Sigmoid colon (tissue), 3 donors: Measurements from ENCODE around the gene ZNF100.

ENCODE experiments used
- POLR2A ChIP-seq, 2 donors: fragments of 450-650 bp; IDR thresholded peaks; one replicate each; pipeline ENCODE4 v1.6.1; 2016; ENCODE audit warnings: antibody characterized with exemption in 2 of 2, mild to moderate bottlenecking in 2 of 2, moderate library complexity in 2 of 2
- TF ChIP-seq, protein P1 (sequence below), 4 experiments: fragments of 450-650 bp in 3 of 4; fragments of 200-600 bp in 1 of 4; IDR thresholded peaks; one replicate each; pipeline ENCODE4 v1.5.1; 2016 to 2019; ENCODE audit warnings: antibody characterized with exemption in 4 of 4, mild to moderate bottlenecking in 3 of 4, moderate library complexity in 2 of 4

GRCh38 chr19:21786936-21787335 lies 19.6 kb upstream of the ZNF100 start:
- TF ChIP-seq, protein P1, sequence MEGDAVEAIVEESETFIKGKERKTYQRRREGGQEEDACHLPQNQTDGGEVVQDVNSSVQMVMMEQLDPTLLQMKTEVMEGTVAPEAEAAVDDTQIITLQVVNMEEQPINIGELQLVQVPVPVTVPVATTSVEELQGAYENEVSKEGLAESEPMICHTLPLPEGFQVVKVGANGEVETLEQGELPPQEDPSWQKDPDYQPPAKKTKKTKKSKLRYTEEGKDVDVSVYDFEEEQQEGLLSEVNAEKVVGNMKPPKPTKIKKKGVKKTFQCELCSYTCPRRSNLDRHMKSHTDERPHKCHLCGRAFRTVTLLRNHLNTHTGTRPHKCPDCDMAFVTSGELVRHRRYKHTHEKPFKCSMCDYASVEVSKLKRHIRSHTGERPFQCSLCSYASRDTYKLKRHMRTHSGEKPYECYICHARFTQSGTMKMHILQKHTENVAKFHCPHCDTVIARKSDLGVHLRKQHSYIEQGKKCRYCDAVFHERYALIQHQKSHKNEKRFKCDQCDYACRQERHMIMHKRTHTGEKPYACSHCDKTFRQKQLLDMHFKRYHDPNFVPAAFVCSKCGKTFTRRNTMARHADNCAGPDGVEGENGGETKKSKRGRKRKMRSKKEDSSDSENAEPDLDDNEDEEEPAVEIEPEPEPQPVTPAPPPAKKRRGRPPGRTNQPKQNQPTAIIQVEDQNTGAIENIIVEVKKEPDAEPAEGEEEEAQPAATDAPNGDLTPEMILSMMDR (IDR thresholded peaks at IDR 0.05), result no peak
- TF ChIP-seq POLR2A (IDR thresholded peaks at IDR 0.05), result no peak
